PC-3 (cell line): Measurements from ENCODE around the gene UBA1. TPM values are rescaled to one million over a fixed set of nuclear protein-coding genes. Genes with fewer than 3 reads are reported as not detected.

Experiments used
- ATAC-seq: fragments of 200-7000 bp; cut with Tn5 transposase; 2 replicates; pipeline ENCODE4 v1.9.1; 2020; ENCODE audit warnings: mild to moderate bottlenecking, moderate library complexity
- BruUV-seq: library from RNA; stranded (reverse); fragments of 400-500 nt; replicated peaks from 2 replicates; lab custom pipeline; 2021; lab: Mats Ljungman, UMichigan
- CTCF ChIA-PET: fragments of 300-600 bp; sonication (Branson Sonifier 250); formaldehyde crosslinking; loops from one replicate; lab custom pipeline; 2022; ENCODE audit warnings: antibody characterized with exemption; lab: Charles Lee
- POLR2A ChIA-PET: fragments of 300-600 bp; sonication (Branson Sonifier 250); formaldehyde crosslinking; loops from one replicate; lab custom pipeline; 2022; ENCODE audit warnings: antibody characterized with exemption; ENCODE audit not compliant: unreplicated experiment; lab: Charles Lee
- DNase-seq: peaks from one replicate; pipeline ENCODE4 v3.0.0-alpha.2; 2015
- H2AFZ ChIP-seq: fragments of 300-600 bp; sonication (generic); 2 replicates; pipeline ENCODE4 v1.6.0; 2016; ENCODE audit warnings: antibody characterized with exemption, low read length
- H3F3A ChIP-seq: fragments of 300-600 bp; sonication (generic); one replicate; pipeline ENCODE4 v1.6.0; 2017; ENCODE audit warnings: antibody characterized with exemption, low read length, control low read depth, mild to moderate bottlenecking; ENCODE audit not compliant: unreplicated experiment
- H3K27ac ChIP-seq: fragments of 300-600 bp; sonication (generic); 2 replicates; pipeline ENCODE4 v1.5.1; 2016; ENCODE audit warnings: mild to moderate bottlenecking, low read length
- H3K27me3 ChIP-seq: fragments of 300-600 bp; sonication (generic); 2 replicates; pipeline ENCODE4 v1.6.1; 2016; ENCODE audit warnings: low read length, mixed read lengths
- H3K36me3 ChIP-seq: fragments of 300-600 bp; sonication (generic); 2 replicates; pipeline ENCODE4 v1.6.1; 2016; ENCODE audit warnings: low read depth, mixed run types, low read length, mixed read lengths
- H3K4me1 ChIP-seq: fragments of 300-600 bp; sonication (generic); 2 replicates; pipeline ENCODE4 v1.5.1; 2016; ENCODE audit warnings: low read length; ENCODE audit not compliant: insufficient read depth
- H3K4me2 ChIP-seq: fragments of 300-600 bp; sonication (generic); 2 replicates; pipeline ENCODE4 v1.6.0; 2016; ENCODE audit warnings: low read length
- H3K4me3 ChIP-seq: fragments of 300-600 bp; sonication (generic); 2 replicates; pipeline ENCODE4 v1.5.1; 2016; ENCODE audit warnings: mild to moderate bottlenecking, low read length, mixed read lengths
- H3K79me2 ChIP-seq: fragments of 300-600 bp; sonication (generic); 2 replicates; pipeline ENCODE4 v1.6.1; 2017; ENCODE audit warnings: low read length, mixed read lengths
- H3K9ac ChIP-seq: fragments of 300-600 bp; sonication (generic); 2 replicates; pipeline ENCODE4 v1.6.0; 2016; ENCODE audit warnings: mild to moderate bottlenecking, low read length
- H3K9me2 ChIP-seq: fragments of 300-600 bp; sonication (generic); replicated peaks from 2 replicates; pipeline ENCODE4 v1.6.1; 2016; ENCODE audit warnings: mixed run types, low read length, mixed read lengths
- H3K9me3 ChIP-seq: fragments of 300-600 bp; sonication (generic); 2 replicates; pipeline ENCODE4 v1.6.1; 2016; ENCODE audit warnings: low read length, mixed read lengths
- H4K20me1 ChIP-seq: fragments of 300-600 bp; sonication (generic); 2 replicates; pipeline ENCODE4 v1.6.1; 2016; ENCODE audit warnings: low read length, mixed read lengths
- EZH2 ChIP-seq: fragments of 300-600 bp; sonication (generic); IDR thresholded peaks from one replicate; pipeline ENCODE4 v1.6.1; 2017; ENCODE audit warnings: antibody characterized with exemption, mild to moderate bottlenecking, low read length; ENCODE audit not compliant: unreplicated experiment
- EZH2phosphoT487 ChIP-seq: fragments of 300-600 bp; sonication (generic); IDR thresholded peaks from 2 replicates; pipeline ENCODE4 v1.6.1; 2018; ENCODE audit warnings: mild to moderate bottlenecking, antibody characterized with exemption, low read length, borderline replicate concordance
- intact Hi-C: fragments of 100-400 bp; cut with micrococcal nuclease; formaldehyde crosslinking; loops from 2 replicates; pipeline ENCODE4 v1.9.0; 2023
- total RNA-seq: library from RNA; depleted of rRNA; stranded (reverse); fragments of >200 nt; gene quantifications from 2 replicates; pipeline ENCODE4 v1.2.3, GENCODE V29; 2014
- TF ChIP-seq, protein P1 (sequence below): fragments of 300-600 bp; sonication (generic); conservative IDR thresholded peaks from 2 replicates; pipeline ENCODE4 v1.5.1; 2017; ENCODE audit warnings: antibody characterized with exemption, low read depth, mild to moderate bottlenecking, low read length

The UBA1 gene
- total RNA-seq, 1 experiment from 2014 or later: 282 TPM

DNA sequence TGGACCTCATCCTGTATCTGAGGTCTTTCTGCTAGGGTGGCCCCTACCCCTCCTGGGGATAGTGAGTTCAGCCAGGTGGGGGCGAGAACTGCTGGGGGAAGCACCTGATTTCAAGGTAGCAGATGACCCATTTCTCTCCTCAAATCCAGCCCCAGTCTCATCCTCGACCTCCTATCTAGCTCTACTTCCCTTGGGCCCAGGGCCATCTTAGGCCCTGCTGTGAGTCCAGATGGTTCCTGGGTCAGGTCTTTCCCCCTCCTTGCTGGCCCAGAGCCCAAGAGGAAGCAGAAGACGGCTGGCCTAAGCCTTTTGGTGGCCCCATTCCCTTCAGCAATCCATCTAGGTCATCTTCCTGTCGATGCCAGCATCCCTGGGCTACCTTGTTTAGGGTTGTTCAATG is 28.1 kb downstream of the UBA1 start:
- CTCF ChIA-PET: interaction anchor here (0.6 kb wide), 1 partner anchor 11 kb away, joined by 4 read pairs; no protein-coding TSS in a partner anchor
- no TSS peak for BruUV-seq

DNA sequence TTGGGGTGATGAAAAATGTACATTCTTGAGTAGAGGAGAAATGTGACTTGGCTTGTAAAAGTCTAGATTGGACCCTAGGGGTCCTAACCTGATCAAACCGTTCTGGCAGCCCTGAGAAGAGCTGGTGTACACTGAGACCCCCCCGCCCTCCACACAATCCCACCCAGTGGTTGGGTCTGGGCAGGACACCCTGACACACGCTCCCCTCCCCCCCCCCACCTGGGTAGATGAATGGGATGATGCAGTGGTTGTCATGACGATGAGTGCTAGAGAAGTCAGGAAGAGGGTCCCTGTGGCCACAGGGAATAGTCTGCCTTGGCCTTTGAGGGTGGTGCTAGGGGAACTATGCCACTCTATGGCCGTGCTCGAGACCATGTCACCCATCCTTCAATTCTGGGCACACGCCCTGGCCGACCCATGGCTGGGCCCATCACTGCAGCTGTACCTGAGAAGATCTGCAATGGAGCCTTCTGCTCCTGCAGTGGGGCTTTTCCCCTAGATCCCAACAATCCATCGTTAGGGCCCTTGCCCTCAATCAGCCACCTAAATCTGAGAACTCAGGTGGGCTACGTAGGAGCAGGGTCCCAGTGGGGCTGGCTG is 29.2 kb downstream of the UBA1 start:
- POLR2A ChIA-PET: no interaction called here

More for the DNA sequence above, 28.1 kb downstream of the UBA1 start:
- Histone ChIP-seq H3K9me3 (no peaks in the 10 kb centered on the region), H3K79me2 (peaks cover 47% of the 10 kb centered on the region), H3K9ac (no peak overlapping the region), H3K27ac (no peak overlapping the region), H3K27me3 (no peaks in the 10 kb centered on the region), H3K4me2 (no peak overlapping the region), H4K20me1 (peaks cover 30% of the 10 kb centered on the region), H3K4me3 (no peak overlapping the region), H3K36me3 (peaks cover 33% of the 10 kb centered on the region), H3K9me2 (no peaks in the 10 kb centered on the region), H3K4me1 (peaks cover 17% of the 10 kb centered on the region), H3F3A (peaks cover 6% of the 10 kb centered on the region), H2AFZ (no peak overlapping the region)
- POLR2A ChIA-PET: no interaction called here
- TF ChIP-seq EZH2phosphoT487 (no peak), EZH2 (no peak)
- TF ChIP-seq, protein P1, sequence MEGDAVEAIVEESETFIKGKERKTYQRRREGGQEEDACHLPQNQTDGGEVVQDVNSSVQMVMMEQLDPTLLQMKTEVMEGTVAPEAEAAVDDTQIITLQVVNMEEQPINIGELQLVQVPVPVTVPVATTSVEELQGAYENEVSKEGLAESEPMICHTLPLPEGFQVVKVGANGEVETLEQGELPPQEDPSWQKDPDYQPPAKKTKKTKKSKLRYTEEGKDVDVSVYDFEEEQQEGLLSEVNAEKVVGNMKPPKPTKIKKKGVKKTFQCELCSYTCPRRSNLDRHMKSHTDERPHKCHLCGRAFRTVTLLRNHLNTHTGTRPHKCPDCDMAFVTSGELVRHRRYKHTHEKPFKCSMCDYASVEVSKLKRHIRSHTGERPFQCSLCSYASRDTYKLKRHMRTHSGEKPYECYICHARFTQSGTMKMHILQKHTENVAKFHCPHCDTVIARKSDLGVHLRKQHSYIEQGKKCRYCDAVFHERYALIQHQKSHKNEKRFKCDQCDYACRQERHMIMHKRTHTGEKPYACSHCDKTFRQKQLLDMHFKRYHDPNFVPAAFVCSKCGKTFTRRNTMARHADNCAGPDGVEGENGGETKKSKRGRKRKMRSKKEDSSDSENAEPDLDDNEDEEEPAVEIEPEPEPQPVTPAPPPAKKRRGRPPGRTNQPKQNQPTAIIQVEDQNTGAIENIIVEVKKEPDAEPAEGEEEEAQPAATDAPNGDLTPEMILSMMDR: no peak
- ATAC-seq: no peak
- DNase-seq: no peak
- intact Hi-C loops: no loop called here

More for the DNA sequence above, 29.2 kb downstream of the UBA1 start:
- H3K9ac ChIP-seq: no peak overlapping the region
- H3K4me3 ChIP-seq: no peak overlapping the region
- DNase-seq (no peak), ATAC-seq (no peak)
- peaks cover 9% of the 10 kb centered on the region for H3K4me1 ChIP-seq
- no peaks in the 10 kb centered on the region for H3K9me3 ChIP-seq
- H2AFZ ChIP-seq: no peak overlapping the region
- intact Hi-C loops: no loop called here
- H3K27ac ChIP-seq: no peak overlapping the region
- no peaks in the 10 kb centered on the region for H3K27me3 ChIP-seq
- peaks cover 47% of the 10 kb centered on the region for H3K79me2 ChIP-seq
- H3K9me2 ChIP-seq: no peaks in the 10 kb centered on the region
- H3K36me3 ChIP-seq: peaks cover 41% of the 10 kb centered on the region
- no peak overlapping the region for H3K4me2 ChIP-seq
- peaks cover 30% of the 10 kb centered on the region for H4K20me1 ChIP-seq
- TF ChIP-seq, protein P1: no peak
- TF ChIP-seq EZH2phosphoT487 (no peak), EZH2 (no peak)
- CTCF ChIA-PET: no interaction called here
- no peaks in the 10 kb centered on the region for H3F3A ChIP-seq
- BruUV-seq: no TSS peak
